ENCODE measurements around the gene RARS2. TPM values are rescaled to one million over a fixed set of nuclear protein-coding genes. Genes with fewer than 3 reads are reported as not detected.

Gene RARS2
- total RNA-seq, 2 donors from 2014 or later: 49.7 to 57.0 TPM

DNA sequence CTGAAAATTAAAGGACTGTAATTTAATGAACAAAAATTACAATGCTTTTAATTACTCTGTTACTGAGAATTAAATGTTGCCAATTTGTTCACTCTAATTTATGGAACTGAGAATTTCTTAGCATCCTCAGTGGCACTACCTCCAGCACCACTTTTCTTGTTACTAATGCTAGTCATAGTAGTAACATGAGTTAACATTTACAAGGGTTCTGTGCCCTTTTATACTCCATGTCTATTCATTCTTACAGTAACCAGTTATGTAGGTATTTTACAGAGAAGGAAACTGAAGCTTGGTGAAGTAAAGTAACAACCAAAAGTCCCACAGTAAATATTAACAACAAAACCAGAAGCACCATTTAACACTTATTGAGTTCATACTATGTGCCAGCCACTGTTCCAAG, 34.3 kb downstream of the RARS2 start:
- Mint-ChIP-seq H3K9me3 (no peaks in the 10 kb centered on the region), H3K36me3 (ENCODE audit: low read depth) (peaks cover 42% of the 10 kb centered on the region), H3K4me3 (no peak overlapping the region), H3K4me1 (peaks cover 18% of the 10 kb centered on the region), H3K27me3 (ENCODE audit: insufficient read depth) (no peaks in the 10 kb centered on the region), H3K27ac (no peak overlapping the region)
- H3K9ac ChIP-seq (ENCODE audit: extremely low read depth, low read length, poor library complexity, severe bottlenecking): no peak overlapping the region
- no peak for TF ChIP-seq CTCF (conservative IDR thresholded peaks at IDR 0.05)
- no peaks in the 10 kb centered on the region for H3K9me3 ChIP-seq (ENCODE audit: control insufficient read depth, low read length)
- peaks cover 60% of the 10 kb centered on the region for H3K36me3 ChIP-seq (ENCODE audit: control insufficient read depth, insufficient read depth, low read length)
- no peaks in the 10 kb centered on the region for H3K4me1 ChIP-seq (ENCODE audit: control insufficient read depth, insufficient read depth, low read length)
- H3K4me3 ChIP-seq (ENCODE audit: low read length): no peak overlapping the region
- H3K27me3 ChIP-seq (ENCODE audit: control insufficient read depth, insufficient read depth, low read length, poor library complexity, severe bottlenecking): no peaks in the 10 kb centered on the region
- no peak for DNase-seq
- no peak overlapping the region for H3K27ac ChIP-seq (ENCODE audit: low read depth, low read length)

GRCh38 chr6:87553159-87553765, 36.5 kb downstream of the RARS2 start:
- Histone ChIP-seq H3K27ac (ENCODE audit: low read depth, low read length) (no peak overlapping the region), H3K4me3 (ENCODE audit: low read length) (no peak overlapping the region), H3K4me1 (ENCODE audit: control insufficient read depth, insufficient read depth, low read length) (no peaks in the 10 kb centered on the region), H3K36me3 (ENCODE audit: control insufficient read depth, insufficient read depth, low read length) (peaks cover 66% of the 10 kb centered on the region), H3K27me3 (ENCODE audit: control insufficient read depth, insufficient read depth, low read length, poor library complexity, severe bottlenecking) (no peaks in the 10 kb centered on the region), H3K9ac (ENCODE audit: extremely low read depth, low read length, poor library complexity, severe bottlenecking) (no peak overlapping the region), H3K9me3 (ENCODE audit: control insufficient read depth, low read length) (no peaks in the 10 kb centered on the region)
- Mint-ChIP-seq H3K27me3 (ENCODE audit: insufficient read depth) (no peaks in the 10 kb centered on the region), H3K9me3 (no peaks in the 10 kb centered on the region), H3K4me1 (peaks cover 18% of the 10 kb centered on the region), H3K36me3 (ENCODE audit: low read depth) (peaks cover 55% of the 10 kb centered on the region), H3K27ac (no peak overlapping the region), H3K4me3 (no peak overlapping the region)
- no peak for DNase-seq
- WGBS, 2 experiments (ENCODE audit: insufficient coverage in 1 of 2, insufficient read length in 1 of 2): 93 to 100% methylated on average over 2 to 4 of the region's 4 CpGs
- no peak for TF ChIP-seq CTCF (conservative IDR thresholded peaks at IDR 0.05)

- 83% methylated on average over 2 of the region's 2 CpGs; no CpG with 5 or more reads in 1 of the 2 experiments for WGBS, 2 experiments (ENCODE audit: insufficient coverage in 1 of 2, insufficient read length in 1 of 2)
- Mint-ChIP-seq H3K4me1 (peaks cover 18% of the 10 kb centered on the region), H3K9me3 (no peaks in the 10 kb centered on the region), H3K27me3 (ENCODE audit: insufficient read depth) (no peaks in the 10 kb centered on the region), H3K36me3 (ENCODE audit: low read depth) (peaks cover 53% of the 10 kb centered on the region), H3K27ac (peak overlapping the region; percentile 13), H3K4me3 (no peak overlapping the region)
- Histone ChIP-seq H3K27me3 (ENCODE audit: control insufficient read depth, insufficient read depth, low read length, poor library complexity, severe bottlenecking) (no peaks in the 10 kb centered on the region), H3K36me3 (ENCODE audit: control insufficient read depth, insufficient read depth, low read length) (peaks cover 68% of the 10 kb centered on the region), H3K27ac (ENCODE audit: low read depth, low read length) (no peak overlapping the region), H3K4me3 (ENCODE audit: low read length) (peak overlapping the region; percentile 8), H3K9ac (ENCODE audit: extremely low read depth, low read length, poor library complexity, severe bottlenecking) (no peak overlapping the region), H3K4me1 (ENCODE audit: control insufficient read depth, insufficient read depth, low read length) (no peaks in the 10 kb centered on the region), H3K9me3 (ENCODE audit: control insufficient read depth, low read length) (no peaks in the 10 kb centered on the region)
- TF ChIP-seq CTCF (conservative IDR thresholded peaks at IDR 0.05): no peak
- DNase-seq: no peak
These were observed 38.0 kb downstream of the RARS2 start for GRCh38 chr6:87551799-87552198.

Data from endodermal cell (in vitro differentiated cells).